GM18873 (cell line): ENCODE results near the gene CEP72.
"Not testable (repeated sequence)": the region's sequence is repeated elsewhere in the genome, so short reads cannot be mapped to it uniquely, and the experiment has no call there.

ENCODE experiments used
- ATAC-seq: cut with Tn5 transposase; IDR thresholded peaks from one replicate; pipeline ENCODE4 v1.9.1; 2021; ENCODE audit warnings: mild to moderate bottlenecking, moderate library complexity, moderate number of reproducible peaks; ENCODE audit not compliant: unreplicated experiment, low FRiP score

CEP72 gene

GRCh38 chr5:597871-598563, 14.1 kb upstream of the CEP72 start:
- no peak for ATAC-seq

DNA sequence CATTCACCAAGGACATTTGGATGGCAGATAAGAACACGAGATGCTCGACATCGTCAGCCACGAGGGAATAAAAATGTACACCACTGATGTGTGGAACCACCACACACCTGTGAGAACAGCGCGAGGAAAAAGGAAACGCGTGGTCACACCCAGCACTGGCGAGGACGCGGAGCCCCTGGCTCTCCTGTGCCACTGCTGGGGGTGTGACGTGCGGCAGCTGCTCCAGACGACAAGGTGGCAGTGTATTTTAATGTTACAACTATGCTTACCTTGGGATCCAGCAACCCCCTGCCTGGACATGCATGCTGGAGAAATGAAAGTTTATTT, 13.6 kb upstream of the CEP72 start:
- ATAC-seq = no peak

DNA sequence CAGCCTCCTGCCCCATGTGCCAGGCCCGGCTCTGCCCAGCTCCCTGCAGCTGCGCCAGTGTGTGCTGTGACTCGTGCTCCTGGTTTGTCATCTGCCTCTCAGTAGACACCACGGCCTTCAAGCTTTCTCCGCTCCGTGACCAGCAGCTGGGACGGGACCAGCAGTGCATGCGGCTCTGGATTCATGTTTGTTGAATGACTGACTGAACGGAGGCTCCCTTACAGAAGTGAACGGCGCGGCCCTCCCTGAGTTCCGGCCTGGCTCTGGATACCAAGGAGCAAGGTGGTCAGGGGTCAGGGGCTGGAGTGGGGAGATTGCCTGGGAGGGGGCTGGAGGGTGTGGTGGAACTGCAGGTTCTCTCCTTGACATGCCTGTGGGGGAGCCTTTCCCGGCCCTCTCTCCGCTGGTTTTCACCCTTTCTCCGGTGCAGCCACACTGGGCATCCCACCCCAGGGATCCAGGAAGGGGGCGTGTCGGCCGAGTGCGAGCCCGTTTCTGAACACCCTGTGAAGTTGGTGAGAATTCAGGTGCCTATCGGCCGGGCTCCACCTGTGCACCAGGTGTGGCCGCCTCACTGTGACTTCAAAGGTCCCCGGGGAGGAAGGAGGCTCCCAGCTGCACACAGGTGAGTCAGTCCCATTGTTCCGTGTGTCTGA, 11.1 kb upstream of the CEP72 start:
- no peak for ATAC-seq

- no peak for ATAC-seq
These were observed 10.2 kb upstream of the CEP72 start for GRCh38 chr5:601771-602465.

DNA sequence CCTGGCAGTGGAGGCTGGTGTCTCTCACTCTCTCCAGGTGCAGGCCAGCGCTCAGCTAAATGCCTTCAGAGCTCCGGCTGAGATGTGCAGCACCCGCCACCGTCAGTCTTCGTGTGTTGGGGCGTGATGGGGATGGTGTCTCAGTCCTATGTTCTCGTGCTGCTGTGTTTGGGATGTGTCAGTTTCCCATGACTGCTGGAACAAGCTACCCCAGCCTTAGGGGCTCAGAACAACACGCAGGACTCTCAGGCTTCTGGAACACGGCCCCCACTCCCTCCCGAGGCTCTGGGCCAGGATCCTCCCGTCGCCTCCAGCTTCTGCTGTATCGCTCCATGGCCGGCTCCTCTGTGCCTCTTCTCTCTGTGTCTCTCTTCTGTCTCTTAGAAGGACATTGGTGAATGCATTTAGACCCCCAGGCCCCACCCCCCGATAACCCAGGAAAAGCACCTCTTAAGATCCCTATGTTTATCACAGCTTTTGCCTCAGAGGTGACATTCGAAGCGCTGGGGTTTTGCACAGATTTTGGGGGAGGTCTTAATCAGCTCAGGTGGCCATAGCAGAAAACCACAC, 9.6 kb upstream of the CEP72 start:
- no peak for ATAC-seq

DNA sequence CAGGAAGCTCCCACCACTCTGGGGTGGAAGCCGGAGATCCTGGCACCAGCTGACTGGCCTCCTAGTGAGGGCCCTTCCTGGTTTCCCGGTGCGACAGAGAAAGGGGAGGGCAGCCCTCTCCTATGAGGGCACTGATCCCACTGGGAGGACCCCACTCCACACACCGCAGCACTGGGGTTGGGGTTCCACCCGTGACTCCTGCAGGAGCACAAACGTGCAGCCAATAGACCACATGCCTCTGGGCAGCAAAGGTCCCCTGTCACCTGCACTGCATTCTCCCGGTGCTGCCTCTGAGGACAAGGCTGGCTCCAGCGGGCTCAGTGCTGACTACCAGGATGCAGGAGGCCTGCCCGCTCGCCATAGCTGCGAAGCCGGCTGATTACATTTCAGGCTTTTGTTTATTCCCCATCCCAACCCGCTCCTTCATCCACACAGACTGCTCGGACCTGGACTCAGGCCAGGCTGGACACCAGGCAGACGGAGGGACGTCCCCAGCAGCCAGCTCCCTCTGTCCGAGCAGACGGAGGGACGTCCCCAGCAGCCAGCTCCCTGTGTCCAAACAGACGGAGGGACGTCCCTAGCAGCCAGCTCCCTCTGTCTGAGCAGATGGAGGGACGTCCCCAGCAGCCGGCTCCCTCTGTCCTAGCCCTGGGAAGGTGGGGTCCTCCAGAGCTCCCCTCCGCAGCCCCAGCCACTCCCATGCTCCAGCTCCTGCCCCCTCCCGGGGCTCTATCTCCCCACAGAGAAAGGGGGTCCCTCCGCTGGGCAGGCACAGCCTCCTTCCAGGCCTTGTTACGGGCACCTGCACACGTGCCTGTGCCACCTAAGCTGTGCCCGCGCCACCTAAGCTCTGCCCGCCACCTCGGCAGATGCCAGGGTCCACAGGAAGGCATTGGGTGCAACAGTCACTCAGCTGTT, 8.8 kb upstream of the CEP72 start:
- ATAC-seq = no peak

DNA sequence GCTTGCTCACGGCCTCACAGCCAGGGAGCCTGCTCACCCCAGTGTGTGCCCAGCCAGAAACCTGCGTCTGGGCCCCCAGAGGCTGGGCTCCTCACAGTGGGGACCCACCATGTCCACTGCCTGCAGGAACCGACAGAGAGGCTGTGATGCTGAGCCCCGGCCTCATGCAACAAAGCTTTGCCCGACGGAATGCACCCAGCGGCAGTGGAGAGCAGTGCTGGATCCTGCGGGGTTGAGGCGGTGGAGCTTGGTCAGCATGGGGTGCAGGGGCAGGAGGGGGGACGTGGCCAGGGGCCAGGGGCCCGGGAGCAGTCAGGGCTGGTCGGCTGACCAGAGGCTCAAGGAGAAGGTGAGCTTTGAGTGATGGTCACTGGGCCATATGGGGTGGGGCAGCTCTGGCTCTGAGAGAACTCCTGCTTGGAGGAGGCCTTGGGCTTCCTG, 7.7 kb upstream of the CEP72 start:
- ATAC-seq = no peak

GRCh38 chr5:605090-605489, 7.0 kb upstream of the CEP72 start:
- not testable (repeated sequence) for ATAC-seq

- no peak for ATAC-seq
These were observed 6.1 kb upstream of the CEP72 start for GRCh38 chr5:606061-606460.

- ATAC-seq = no peak
These were observed 5.4 kb upstream of the CEP72 start for GRCh38 chr5:606526-607399.

- ATAC-seq = no peak
These were observed 4.4 kb upstream of the CEP72 start for GRCh38 chr5:607541-608428.

DNA sequence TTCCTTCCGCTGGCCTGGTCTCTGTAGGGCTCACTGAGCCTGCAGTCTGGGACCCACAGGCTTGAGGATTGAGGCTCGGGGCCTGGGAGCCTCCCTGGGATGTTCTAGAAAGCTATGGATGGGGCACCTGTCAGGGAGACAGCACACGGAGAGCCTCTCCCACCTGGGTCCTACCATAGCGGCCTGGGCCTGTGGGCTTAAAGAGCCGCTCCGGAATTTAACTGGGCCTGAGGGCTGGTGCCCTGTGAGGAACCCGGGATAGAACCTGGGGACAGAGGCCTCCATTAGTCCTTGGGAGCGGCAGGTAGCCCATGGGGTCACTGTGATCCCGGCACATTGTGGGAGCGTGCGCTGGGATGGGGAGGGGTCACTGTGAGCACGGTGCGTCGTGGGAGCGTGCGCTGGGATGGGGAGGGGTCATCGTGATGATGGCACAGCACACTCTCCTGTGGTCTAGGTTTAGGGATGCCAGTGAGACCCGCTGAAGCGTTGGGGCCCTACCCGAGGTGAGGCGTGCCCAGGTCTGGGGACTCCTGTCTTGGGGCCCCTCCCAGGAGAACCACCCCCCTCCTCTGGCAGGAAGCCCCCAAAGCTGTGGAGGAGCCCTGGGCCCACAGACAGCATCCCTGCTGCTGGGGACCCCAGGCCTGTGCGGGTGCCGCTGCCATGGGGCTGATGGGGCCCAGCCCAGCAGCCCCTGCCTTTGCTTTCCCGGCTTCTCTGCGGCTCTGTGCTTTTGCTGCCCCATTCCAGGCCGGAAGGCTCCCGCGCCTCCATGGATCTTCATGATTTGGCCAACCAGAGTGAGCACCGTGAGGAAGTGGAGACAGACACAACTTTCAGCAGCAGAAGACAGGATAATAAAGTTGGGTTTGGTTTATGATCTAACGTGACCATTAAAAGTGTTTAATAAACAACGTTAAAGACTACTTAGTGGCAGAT, 3.4 kb upstream of the CEP72 start:
- no peak for ATAC-seq

- ATAC-seq = no peak
These were observed 2.6 kb upstream of the CEP72 start for GRCh38 chr5:609506-609905.

GRCh38 chr5:610011-610743, 2.0 kb upstream of the CEP72 start:
- no peak for ATAC-seq

GRCh38 chr5:610744-611730, 1.1 kb upstream of the CEP72 start:
- ATAC-seq = no peak
